Esophagus squamous epithelium (tissue), 5 donors: ENCODE measurements around the gene SFMBT2. TPM values are rescaled to one million over a fixed set of nuclear protein-coding genes. Genes with fewer than 3 reads are reported as not detected.

Source experiments
- DNase-seq: peaks from one replicate; lab custom pipeline; 2025; lab: John Stamatoyannopoulos, UW
- H3K27ac ChIP-seq, 4 donors: fragments of 200-600 bp; sonication (generic); one replicate each; pipeline ENCODE4 v1.5.1; 2016 to 2019; ENCODE audit warnings: mild to moderate bottlenecking in 1 of 4
- H3K27me3 ChIP-seq, 4 donors: fragments of 200-600 bp; sonication (generic); 1 replicate in 3 of 4; 2 replicates in 1 of 4; pipeline versions ENCODE4 v1.5.1 to v1.6.0; 2017 to 2021; ENCODE audit warnings: antibody characterized with exemption in 1 of 4
- H3K36me3 ChIP-seq, 3 donors: fragments of 200-600 bp; sonication (generic); one replicate each; pipeline ENCODE4 v1.5.1; 2016 to 2019
- H3K4me1 ChIP-seq, 3 donors: fragments of 200-600 bp; sonication (generic); one replicate each; pipeline ENCODE4 v1.5.1; 2017 to 2019
- H3K4me3 ChIP-seq, 4 donors: fragments of 200-600 bp; sonication (generic); 1 replicate in 3 of 4; 2 replicates in 1 of 4; pipeline ENCODE4 v1.5.1; 2016 to 2019; ENCODE audit warnings: mild to moderate bottlenecking in 2 of 4, moderate library complexity in 1 of 4
- H3K9me3 ChIP-seq, 3 donors: fragments of 200-600 bp; sonication (generic); one replicate each; pipeline ENCODE4 v1.5.1; 2016 to 2019
- CTCF ChIP-seq, 6 experiments: fragments of 450-650 bp in 4 of 6; fragments of 200-600 bp in 2 of 6; sonication (generic) in 2 of 6; IDR thresholded peaks; one replicate each; pipeline ENCODE4 v1.5.1; 2016 to 2019; ENCODE audit warnings: antibody characterized with exemption in 6 of 6, mild to moderate bottlenecking in 4 of 6, moderate library complexity in 4 of 6
- POLR2A ChIP-seq, 4 donors: fragments of 450-650 bp; IDR thresholded peaks; one replicate each; pipeline ENCODE4 v1.6.1; 2017; ENCODE audit warnings: antibody characterized with exemption in 4 of 4, mild to moderate bottlenecking in 4 of 4, moderate library complexity in 3 of 4
- WGBS, 2 donors: methylation state at CpG; one replicate each; pipeline ENCODE4 v1.1.5; 2018; 5-methylcytosine and 5-hydroxymethylcytosine counted together
- intact Hi-C: fragments of 100-400 bp; cut with DNase I; formaldehyde crosslinking; loops from one replicate; pipeline ENCODE4 v1.15.0; 2022
- total RNA-seq, 4 donors: library from RNA; depleted of rRNA; stranded (reverse); fragments of >200 nt; gene quantifications; one replicate each; pipeline ENCODE4 v1.1.0, GENCODE V29; 2016
- donor health status: DM: yes; HTN: yes; CAD: no.

The SFMBT2 gene
- total RNA-seq, 4 donors from 2014 or later, result 0.72 to 5.0 (median 1.4) TPM

GRCh38 chr10:7306616-7307015, 104.2 kb downstream of the SFMBT2 start:
- no peak overlapping the region for H3K27ac ChIP-seq
- H3K27me3 ChIP-seq, result no peaks in the 10 kb centered on the region
- intact Hi-C loops, result no loop called here
- no peaks in the 10 kb centered on the region for H3K9me3 ChIP-seq
- H3K4me1 ChIP-seq, result peaks cover 0 to 6% (median 5%) of the 10 kb centered on the region in 3 donors
- no peak for DNase-seq
- TF ChIP-seq CTCF (IDR thresholded peaks at IDR 0.05) (no peak), POLR2A (IDR thresholded peaks at IDR 0.05) (no peak)
- H3K36me3 ChIP-seq, result no peaks in the 10 kb centered on the region
- no peak overlapping the region for H3K4me3 ChIP-seq

GRCh38 chr10:7306147-7306546, 104.7 kb downstream of the SFMBT2 start:
- WGBS, 2 donors, result 59 to 79% methylated on average over 9 of the region's 9 CpGs
- peaks cover 0 to 10% (median 8%) of the 10 kb centered on the region in 3 donors for H3K4me1 ChIP-seq
- H3K36me3 ChIP-seq, result no peaks in the 10 kb centered on the region
- no peak overlapping the region for H3K4me3 ChIP-seq
- H3K27me3 ChIP-seq, result no peaks in the 10 kb centered on the region
- no peak overlapping the region for H3K27ac ChIP-seq
- DNase-seq, result no peak
- no peak for TF ChIP-seq CTCF (IDR thresholded peaks at IDR 0.05)
- no peak for TF ChIP-seq POLR2A (IDR thresholded peaks at IDR 0.05)
- intact Hi-C loops, result no loop called here
- no peaks in the 10 kb centered on the region for H3K9me3 ChIP-seq

GRCh38 chr10:7305053-7305452, 105.8 kb downstream of the SFMBT2 start:
- Histone ChIP-seq H3K36me3 (no peaks in the 10 kb centered on the region), H3K27ac (no peak overlapping the region), H3K9me3 (no peaks in the 10 kb centered on the region), H3K27me3 (no peaks in the 10 kb centered on the region), H3K4me1 (peaks cover 0 to 12% (median 10%) of the 10 kb centered on the region in 3 donors), H3K4me3 (no peak overlapping the region)
- TF ChIP-seq POLR2A (IDR thresholded peaks at IDR 0.05), result no peak
- TF ChIP-seq CTCF (IDR thresholded peaks at IDR 0.05), result no peak
- WGBS, 2 donors, result 85 to 87% methylated on average over 5 to 6 of the region's 6 CpGs
- no peak for DNase-seq
- intact Hi-C loops, result no loop called here

GRCh38 chr10:7304110-7304509, 106.7 kb downstream of the SFMBT2 start:
- peaks cover 0 to 12% (median 10%) of the 10 kb centered on the region in 3 donors for H3K4me1 ChIP-seq
- no peaks in the 10 kb centered on the region for H3K9me3 ChIP-seq
- intact Hi-C loops, result no loop called here
- no peak for DNase-seq
- TF ChIP-seq CTCF (IDR thresholded peaks at IDR 0.05), result no peak
- no peak for TF ChIP-seq POLR2A (IDR thresholded peaks at IDR 0.05)
- WGBS, 2 donors, result 86 to 93% methylated on average over 4 of the region's 4 CpGs
- no peaks in the 10 kb centered on the region for H3K27me3 ChIP-seq
- no peak overlapping the region for H3K4me3 ChIP-seq
- H3K36me3 ChIP-seq, result no peaks in the 10 kb centered on the region
- no peak overlapping the region for H3K27ac ChIP-seq

GRCh38 chr10:7302930-7303557, 107.8 kb downstream of the SFMBT2 start:
- Histone ChIP-seq H3K27ac (no peak overlapping the region), H3K4me1 (peaks cover 0 to 12% (median 10%) of the 10 kb centered on the region in 3 donors), H3K27me3 (no peaks in the 10 kb centered on the region), H3K36me3 (no peaks in the 10 kb centered on the region), H3K9me3 (no peaks in the 10 kb centered on the region), H3K4me3 (no peak overlapping the region)
- no peak for TF ChIP-seq POLR2A (IDR thresholded peaks at IDR 0.05)
- TF ChIP-seq CTCF (IDR thresholded peaks at IDR 0.05), result no peak
- WGBS, 2 donors, result 50 to 71% methylated on average over 2 of the region's 2 CpGs
- DNase-seq, result no peak
- intact Hi-C loops, result no loop called here
